H9 (cell line): Measurements from ENCODE around the gene FHIP1B. TPM values are rescaled to one million over a fixed set of nuclear protein-coding genes. Genes with fewer than 3 reads are reported as not detected.

ENCODE experiments used
- DNase-seq: peaks from one replicate; pipeline ENCODE4 v3.0.0-alpha.2; 2017
- H2AFZ ChIP-seq: one replicate; pipeline ENCODE4 v1.6.1; 2013; ENCODE audit warnings: mild to moderate bottlenecking, low read length, control low read depth, moderate library complexity
- H2AK5ac ChIP-seq: 2 replicates; pipeline ENCODE4 v1.6.1; 2013; ENCODE audit warnings: low read length, control low read depth, mixed read lengths; ENCODE audit not compliant: insufficient read length
- H2BK120ac ChIP-seq: one replicate; pipeline ENCODE4 v1.6.1; 2013; ENCODE audit warnings: low read depth, mild to moderate bottlenecking, low read length, control low read depth, inconsistent platforms; ENCODE audit not compliant: poor library complexity, severe bottlenecking
- H2BK12ac ChIP-seq: 2 replicates; pipeline ENCODE4 v1.6.1; 2013; ENCODE audit warnings: low read length, control low read depth, mixed read lengths, low read depth; ENCODE audit not compliant: insufficient read length
- H2BK15ac ChIP-seq: 2 replicates; pipeline ENCODE4 v1.6.1; 2013; ENCODE audit warnings: low read depth, low read length, control low read depth
- H2BK20ac ChIP-seq: one replicate; pipeline ENCODE4 v1.6.1; 2013; ENCODE audit warnings: low read depth, mild to moderate bottlenecking, low read length, control low read depth, inconsistent platforms; ENCODE audit not compliant: poor library complexity, severe bottlenecking
- H2BK5ac ChIP-seq: 2 replicates; pipeline ENCODE4 v1.6.1; 2013; ENCODE audit warnings: low read length, control low read depth, mixed read lengths; ENCODE audit not compliant: insufficient read length
- H3K14ac ChIP-seq: 2 replicates; pipeline ENCODE4 v1.6.1; 2013; ENCODE audit warnings: low read length, control low read depth; ENCODE audit not compliant: insufficient read depth
- H3K18ac ChIP-seq: 2 replicates; pipeline ENCODE4 v1.6.1; 2013; ENCODE audit warnings: low read depth, mild to moderate bottlenecking, mixed read lengths, low read length, control low read depth; ENCODE audit not compliant: insufficient read length
- H3K23ac ChIP-seq: 2 replicates; pipeline ENCODE4 v1.6.1; 2013; ENCODE audit warnings: low read length, control low read depth, mixed read lengths, low read depth; ENCODE audit not compliant: insufficient read length
- H3K23me2 ChIP-seq: 2 replicates; pipeline ENCODE4 v1.6.1; 2013; ENCODE audit warnings: low read depth, mild to moderate bottlenecking, mixed read lengths, low read length, control low read depth; ENCODE audit not compliant: insufficient read length, poor library complexity, severe bottlenecking
- H3K27ac ChIP-seq: 2 replicates; pipeline ENCODE4 v1.5.1; 2013; ENCODE audit warnings: low read length, control low read depth, mixed read lengths, low read depth; ENCODE audit not compliant: insufficient read length
- H3K27me3 ChIP-seq: 2 replicates; pipeline ENCODE4 v1.6.1; 2013; ENCODE audit warnings: low read length, control low read depth, inconsistent platforms; ENCODE audit not compliant: insufficient read depth
- H3K4ac ChIP-seq: 2 replicates; pipeline ENCODE4 v1.6.1; 2013; ENCODE audit warnings: low read depth, mild to moderate bottlenecking, control low read depth, inconsistent platforms, low read length, moderate library complexity
- H3K4me1 ChIP-seq: 2 replicates; pipeline ENCODE4 v1.6.1; 2013; ENCODE audit warnings: low read length, control low read depth, inconsistent platforms; ENCODE audit not compliant: insufficient read depth
- H3K4me2 ChIP-seq: 2 replicates; pipeline ENCODE4 v1.6.1; 2013; ENCODE audit warnings: low read length, control low read depth, mixed read lengths; ENCODE audit not compliant: insufficient read length, insufficient read depth
- H3K56ac ChIP-seq: 2 replicates; pipeline ENCODE4 v1.6.1; 2013; ENCODE audit warnings: low read depth, mild to moderate bottlenecking, mixed read lengths, low read length, control low read depth; ENCODE audit not compliant: insufficient read length
- H3K79me1 ChIP-seq: 2 replicates; pipeline ENCODE4 v1.6.1; 2013; ENCODE audit warnings: low read depth, mild to moderate bottlenecking, moderate library complexity, low read length, control low read depth, inconsistent platforms; ENCODE audit not compliant: insufficient read depth, poor library complexity, severe bottlenecking
- H3K79me2 ChIP-seq: 2 replicates; pipeline ENCODE4 v1.6.1; 2013; ENCODE audit warnings: low read length, control low read depth, inconsistent platforms; ENCODE audit not compliant: insufficient read depth
- H3K9ac ChIP-seq: 2 replicates; pipeline ENCODE4 v1.6.1; 2013; ENCODE audit warnings: low read length, control low read depth, mixed read lengths; ENCODE audit not compliant: insufficient read length; ENCODE audit errors: extremely low read depth
- H3K9me3 ChIP-seq: one replicate; pipeline ENCODE4 v1.6.1; 2013; ENCODE audit warnings: low read depth, low read length, inconsistent platforms; ENCODE audit not compliant: control insufficient read depth
- H3T11ph ChIP-seq: one replicate; pipeline ENCODE4 v1.6.1; 2013; ENCODE audit warnings: mild to moderate bottlenecking, low read length, control low read depth, inconsistent platforms
- H4K20me1 ChIP-seq: one replicate; pipeline ENCODE4 v1.6.1; 2013; ENCODE audit not compliant: control insufficient read depth, insufficient read length, insufficient read depth
- H4K5ac ChIP-seq: 2 replicates; pipeline ENCODE4 v1.6.1; 2013; ENCODE audit warnings: low read depth, mild to moderate bottlenecking, mixed read lengths, low read length, control low read depth; ENCODE audit not compliant: insufficient read length
- H4K8ac ChIP-seq: replicated peaks from 2 replicates; pipeline ENCODE4 v1.6.1; 2013; ENCODE audit warnings: low read length, control low read depth, mixed read lengths, low read depth; ENCODE audit not compliant: insufficient read length
- H4K91ac ChIP-seq: 2 replicates; pipeline ENCODE4 v1.6.1; 2013; ENCODE audit warnings: low read depth, mild to moderate bottlenecking, moderate library complexity, mixed read lengths, low read length, control low read depth; ENCODE audit not compliant: insufficient read length
- H3K27ac Mint-ChIP-seq, 3 experiments: 2 replicates in 2 of 3; 3 replicates in 1 of 3; pipeline ENCODE4 v1.8.0; 2020 to 2021; ENCODE audit warnings: mixed read lengths in 3 of 3, mild to moderate bottlenecking in 1 of 3, moderate library complexity in 1 of 3
- H3K27me3 Mint-ChIP-seq: 2 replicates; pipeline ENCODE4 v1.8.0; 2021; ENCODE audit warnings: low read depth, mild to moderate bottlenecking, moderate library complexity, mixed read lengths
- H3K36me3 Mint-ChIP-seq, 3 experiments: 2 replicates in 2 of 3; 3 replicates in 1 of 3; pipeline ENCODE4 v1.8.0; 2020 to 2021; ENCODE audit warnings: low read depth in 3 of 3, mixed read lengths in 3 of 3; ENCODE audit not compliant: insufficient read depth in 1 of 3
- H3K4me1 Mint-ChIP-seq, 2 experiments: 2 replicates each; pipeline ENCODE4 v1.8.0; 2020; ENCODE audit warnings: mixed read lengths in 2 of 2
- H3K4me3 Mint-ChIP-seq, 2 experiments: 2 replicates in 1 of 2; 3 replicates in 1 of 2; pipeline ENCODE4 v1.8.0; 2020 to 2021; ENCODE audit warnings: mild to moderate bottlenecking in 2 of 2, mixed read lengths in 2 of 2, moderate library complexity in 1 of 2
- H3K9me3 Mint-ChIP-seq, 2 experiments: 2 replicates in 1 of 2; 3 replicates in 1 of 2; pipeline ENCODE4 v1.8.0; 2020; ENCODE audit warnings: mild to moderate bottlenecking in 2 of 2, mixed read lengths in 2 of 2, moderate library complexity in 1 of 2
- CTCF ChIP-seq: fragments of 200-600 bp; sonication (generic); conservative IDR thresholded peaks from 3 replicates; pipeline ENCODE4 v1.8.0; 2021; ENCODE audit warnings: antibody characterized with exemption, mild to moderate bottlenecking
- WGBS: extraction: QIAGEN DNeasy Blood & Tissue Kit; methylation state at CpG from one replicate; pipeline ENCODE4 v1.1.7; 2013; ENCODE audit warnings: missing lambda C conversion rate, low lambda C conversion rate, mixed read lengths; ENCODE audit not compliant: insufficient read length; ENCODE audit errors: extremely low coverage; 5-methylcytosine and 5-hydroxymethylcytosine counted together
- total RNA-seq: library from RNA; stranded (reverse); gene quantifications from 2 replicates; pipeline ENCODE4 v1.2.1, GENCODE V29; 2021

Gene FHIP1B
- total RNA-seq, 1 experiment from 2014 or later = 28.5 TPM

GRCh38 chr11:6219359-6219758 is 15.1 kb downstream of the FHIP1B start:
- H2BK120ac ChIP-seq = no peak overlapping the region
- H3K27me3 Mint-ChIP-seq = no peaks in the 10 kb centered on the region
- no peak overlapping the region for H2BK20ac ChIP-seq
- H4K20me1 ChIP-seq = no peaks in the 10 kb centered on the region
- H3K27ac ChIP-seq = no peak overlapping the region
- H3K79me1 ChIP-seq = no peaks in the 10 kb centered on the region
- H3K56ac ChIP-seq = no peak overlapping the region
- no peak for TF ChIP-seq CTCF
- no peak overlapping the region for H3K4me3 Mint-ChIP-seq
- H4K91ac ChIP-seq = no peak overlapping the region
- H2AK5ac ChIP-seq = no peak overlapping the region
- H3K4ac ChIP-seq = no peak overlapping the region
- H4K5ac ChIP-seq = no peak overlapping the region
- DNase-seq = no peak
- no peak overlapping the region for H3K14ac ChIP-seq
- H3K23ac ChIP-seq = no peak overlapping the region
- H3K4me2 ChIP-seq = no peak overlapping the region
- H2BK12ac ChIP-seq = no peak overlapping the region
- no peak overlapping the region for H4K8ac ChIP-seq
- H3K4me1 Mint-ChIP-seq = no peaks in the 10 kb centered on the region
- no peaks in the 10 kb centered on the region for H3K27me3 ChIP-seq
- no peak overlapping the region for H2BK5ac ChIP-seq
- no peak overlapping the region for H3K9ac ChIP-seq
- WGBS = no CpG with 5 or more reads among the region's 2 CpGs
- no peak overlapping the region for H3K27ac Mint-ChIP-seq
- H3K18ac ChIP-seq = no peak overlapping the region
- H3T11ph ChIP-seq = no peak overlapping the region
- H3K9me3 Mint-ChIP-seq = no peaks in the 10 kb centered on the region
- peaks cover 22 to 68% (median 39%) of the 10 kb centered on the region in 3 experiments; a peak in 6 of 7 replicates for H3K36me3 Mint-ChIP-seq
- H2BK15ac ChIP-seq = no peak overlapping the region
- no peaks in the 10 kb centered on the region for H3K79me2 ChIP-seq
- no peak overlapping the region for H2AFZ ChIP-seq
- H3K9me3 ChIP-seq = no peaks in the 10 kb centered on the region
- no peaks in the 10 kb centered on the region for H3K23me2 ChIP-seq
- no peaks in the 10 kb centered on the region for H3K4me1 ChIP-seq
